Epithelial cell of esophagus (primary cell): ENCODE data around the gene TRIM45.
A peak's percentile ranks its signal among the peaks of the same experiment; 100 is the strongest.

Experiments used
- DNase-seq: peaks from one replicate; pipeline ENCODE4 v3.0.0; 2010; ENCODE audit warnings: low read depth
- H3K4me3 ChIP-seq: 2 replicates; pipeline ENCODE4 v1.5.1; 2011; ENCODE audit warnings: mild to moderate bottlenecking, low read length, control low read depth
- CTCF ChIP-seq: IDR thresholded peaks from 2 replicates; pipeline ENCODE4 v1.5.1; 2011; ENCODE audit warnings: low read depth, mild to moderate bottlenecking, low read length, control low read depth, inconsistent platforms; ENCODE audit not compliant: insufficient read depth; ENCODE audit errors: missing control alignments

The TRIM45 gene

GRCh38 chr1:117135329-117135728, 13.8 kb upstream of the TRIM45 start:
- H3K4me3 ChIP-seq, result no peak overlapping the region
- DNase-seq, result no peak
- no peak for TF ChIP-seq CTCF

- H3K4me3 ChIP-seq, result no peak overlapping the region
- no peak for TF ChIP-seq CTCF
- no peak for DNase-seq
Observed at GRCh38 chr1:117130526-117130925, 9.0 kb upstream of the TRIM45 start.

GRCh38 chr1:117128323-117129079, 7.0 kb upstream of the TRIM45 start:
- TF ChIP-seq CTCF, result peak; percentile 47
- no peak overlapping the region for H3K4me3 ChIP-seq
- peak; percentile 47 for DNase-seq

GRCh38 chr1:117127795-117128194, 6.2 kb upstream of the TRIM45 start:
- TF ChIP-seq CTCF, result no peak
- no peak overlapping the region for H3K4me3 ChIP-seq
- DNase-seq, result peak; percentile 63

GRCh38 chr1:117124661-117125060, 3.1 kb upstream of the TRIM45 start:
- no peak for TF ChIP-seq CTCF
- DNase-seq, result no peak
- no peak overlapping the region for H3K4me3 ChIP-seq

GRCh38 chr1:117123274-117123673, 1.7 kb upstream of the TRIM45 start:
- no peak for TF ChIP-seq CTCF
- DNase-seq, result no peak
- H3K4me3 ChIP-seq, result no peak overlapping the region
